ENCODE data around the gene IL17RD.

The IL17RD gene

DNA sequence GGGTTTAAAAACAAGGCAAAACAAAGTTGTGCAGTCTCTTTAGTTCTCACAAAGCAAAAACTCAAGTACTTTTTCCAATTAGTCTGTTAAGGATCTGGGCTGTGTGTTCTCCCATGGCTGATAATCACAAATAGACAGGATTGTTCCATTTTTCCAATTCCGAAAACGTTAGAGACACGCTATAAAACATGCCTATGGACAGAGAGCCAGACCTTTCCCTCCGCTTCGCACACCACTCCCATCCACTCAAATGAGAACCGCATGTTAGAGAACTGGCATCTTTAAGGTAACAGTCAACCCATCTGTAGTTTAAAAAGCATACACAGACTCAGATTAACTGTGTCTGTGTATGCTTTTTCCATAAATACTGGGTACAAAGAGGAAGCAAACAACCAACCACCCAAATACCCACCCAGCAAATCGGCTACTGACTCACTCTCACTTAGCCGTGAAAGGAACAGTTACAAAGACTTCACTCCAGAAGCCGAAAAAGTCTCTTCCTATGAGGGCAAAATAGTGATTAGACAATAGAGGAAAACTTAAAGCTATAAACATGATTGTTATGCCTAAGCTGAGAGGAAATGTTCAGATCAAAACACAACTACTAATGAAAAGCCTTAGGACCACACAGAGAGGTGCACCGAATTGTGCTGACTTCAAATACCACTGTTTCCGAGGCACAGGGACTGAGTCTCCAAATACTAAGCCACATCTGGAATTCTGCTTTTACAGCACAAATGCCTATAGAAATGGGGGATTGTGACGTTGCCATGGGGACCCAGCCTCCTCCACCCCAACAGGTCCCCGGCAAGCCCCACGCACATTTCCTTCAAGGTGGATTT is 36.1 kb downstream of the IL17RD start:
- DNase-seq = no peak

DNA sequence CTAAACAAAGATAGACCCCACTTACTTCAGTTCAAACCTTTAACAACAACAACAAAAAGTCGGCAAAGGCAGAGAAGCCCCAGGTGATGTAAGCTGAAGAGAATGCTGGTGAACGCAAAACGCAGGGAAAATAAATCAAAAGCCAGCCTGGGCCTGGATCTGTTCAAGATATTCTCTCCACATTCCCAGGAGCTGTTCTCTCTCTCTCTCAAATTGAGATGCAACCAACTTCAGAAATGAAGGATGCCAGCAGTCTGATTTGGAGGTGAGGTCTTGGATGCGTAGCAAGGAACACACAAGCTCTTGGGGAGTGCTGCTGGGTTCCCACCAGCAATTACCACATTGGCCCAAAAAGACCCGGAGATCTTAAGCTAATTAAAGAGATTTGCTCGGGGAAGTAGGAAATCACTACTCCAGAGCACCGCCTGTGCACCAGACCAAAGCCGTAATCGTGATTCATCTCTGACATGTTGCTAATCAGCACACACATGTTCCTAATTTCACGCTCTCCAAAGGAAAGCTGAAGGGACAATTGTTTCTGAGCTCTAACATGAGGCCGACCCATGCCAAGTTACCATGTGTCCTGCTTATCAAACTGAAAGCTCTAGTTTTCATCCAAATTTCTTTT is 37.1 kb downstream of the IL17RD start:
- no peak for DNase-seq

DNA sequence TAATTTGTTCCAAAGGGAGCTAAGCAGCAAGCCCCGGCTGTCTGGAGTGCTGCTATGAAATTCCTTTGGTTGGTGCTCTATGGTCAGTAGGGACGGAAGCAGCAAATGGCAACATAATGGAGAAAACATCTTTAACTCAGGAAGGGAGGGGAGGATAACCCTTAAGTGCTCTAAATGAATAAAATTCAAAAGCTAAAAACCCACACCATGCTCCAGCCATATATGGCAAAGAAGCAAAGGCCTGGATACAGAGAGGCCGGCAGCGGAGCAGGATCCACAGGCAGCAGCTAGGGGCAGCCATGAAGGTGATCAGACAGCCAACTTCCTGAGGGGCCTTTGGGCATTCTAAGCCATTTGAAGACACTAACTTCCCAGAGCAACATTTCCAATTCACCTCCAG is 38.9 kb downstream of the IL17RD start:
- DNase-seq = no peak

DNA sequence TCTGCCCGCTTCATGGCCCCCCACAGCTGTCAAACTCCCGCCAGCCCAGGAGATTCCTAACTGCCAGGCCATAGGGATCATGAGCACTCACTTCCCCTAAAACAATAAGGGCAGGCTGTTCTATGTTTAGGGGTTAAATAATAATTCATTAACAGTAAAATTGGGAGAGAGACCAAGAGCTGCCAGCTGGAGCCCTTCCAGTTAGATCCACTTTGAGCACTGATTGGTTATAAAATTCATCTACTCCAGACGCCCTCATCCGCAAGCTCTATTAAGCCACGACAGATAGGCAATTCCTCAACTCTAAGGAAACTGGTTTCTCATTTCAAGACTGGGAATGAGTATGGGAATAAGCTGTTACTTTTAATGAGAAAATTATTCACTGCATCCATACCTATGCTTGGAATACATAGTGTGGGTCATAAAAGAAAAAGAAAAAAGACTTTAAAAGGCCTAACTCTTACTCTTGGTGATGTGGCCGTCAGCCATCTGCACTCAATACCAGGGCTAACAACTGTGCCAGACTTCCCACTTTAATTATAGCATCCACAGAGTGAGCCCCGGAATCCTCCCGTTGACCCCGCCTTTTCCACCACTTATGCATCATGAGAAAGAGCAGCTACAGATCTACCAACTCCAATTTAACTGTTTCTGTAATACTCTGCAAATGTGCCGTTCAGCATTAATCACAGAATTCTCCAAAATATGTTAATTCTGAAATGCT is 44.5 kb downstream of the IL17RD start:
- DNase-seq = no peak

DNA sequence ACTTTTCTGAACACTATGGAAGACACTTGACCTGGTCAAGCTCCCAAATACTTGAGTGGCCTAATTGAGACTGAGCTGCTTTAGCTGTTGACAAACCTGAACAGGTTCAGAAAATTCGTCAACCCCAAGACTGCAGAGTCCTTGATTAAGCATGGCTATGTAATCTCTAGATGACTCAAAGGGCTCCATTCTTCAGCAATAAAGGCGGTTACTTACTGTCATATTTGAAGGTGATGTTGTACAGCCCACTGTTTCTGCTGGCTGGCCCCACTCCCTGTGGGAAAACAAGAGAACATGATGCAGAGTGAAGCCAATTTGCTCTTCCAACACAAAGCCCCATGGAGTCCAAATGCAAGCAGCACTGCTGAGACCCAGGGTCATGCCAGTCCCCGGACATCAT is 45.1 kb downstream of the IL17RD start:
- DNase-seq = no peak

DNA sequence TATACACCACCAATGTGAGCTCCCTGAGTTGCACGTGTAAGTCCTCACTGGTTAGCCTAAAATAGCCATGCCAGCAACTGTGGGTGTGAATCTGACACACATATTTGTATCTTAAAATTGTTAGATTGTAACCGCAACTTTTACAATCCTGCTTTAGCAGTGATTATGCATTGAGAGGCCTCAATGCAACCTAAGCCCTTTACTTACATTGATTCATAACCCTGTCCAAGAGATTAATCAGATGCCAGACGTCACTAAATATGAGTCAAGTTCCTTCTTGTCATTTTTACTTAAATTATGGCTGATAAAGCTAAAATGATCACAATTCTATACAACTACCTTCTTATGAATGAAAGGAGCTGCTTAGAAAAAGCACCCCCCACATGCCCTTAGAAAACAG is 46.9 kb downstream of the IL17RD start:
- DNase-seq = no peak

DNA sequence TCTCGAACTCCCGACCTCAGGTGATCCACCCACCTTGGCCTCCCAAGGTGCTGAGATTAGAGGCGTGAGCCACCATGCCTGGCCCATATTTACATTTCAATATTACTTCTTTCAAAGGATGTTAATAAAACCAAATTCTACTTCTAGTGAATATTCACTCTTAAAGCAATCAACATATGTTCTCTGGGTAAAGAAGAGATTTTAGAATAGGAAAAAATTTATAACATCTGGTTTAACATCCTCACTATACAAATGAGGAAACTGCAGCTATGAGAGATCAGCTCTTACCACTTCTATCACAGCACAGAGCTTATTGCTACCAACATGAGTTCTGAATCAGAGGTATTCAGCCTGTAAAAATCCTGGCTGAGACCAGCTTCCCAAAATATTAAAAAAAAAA is 48.7 kb downstream of the IL17RD start:
- DNase-seq = no peak

DNA sequence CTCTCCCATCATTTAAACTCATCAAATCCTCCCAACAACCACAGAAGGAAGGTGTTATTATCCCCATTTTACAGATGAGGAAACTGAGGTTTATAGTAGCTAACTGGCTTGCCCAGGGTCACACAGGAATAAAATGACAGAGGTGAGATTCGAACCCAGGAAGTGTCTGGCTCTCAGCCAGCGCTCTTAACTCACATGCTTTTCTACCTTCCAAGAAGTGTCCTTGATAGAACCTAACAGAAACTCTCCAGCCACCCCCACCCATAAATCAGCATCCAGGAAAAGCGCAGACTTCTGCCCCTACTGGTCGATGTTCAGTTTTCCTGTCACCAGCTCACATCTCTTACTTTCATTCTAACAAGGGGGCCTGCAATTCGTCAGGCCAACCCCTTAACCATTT is 52.9 kb downstream of the IL17RD start:
- no peak for DNase-seq

DNA sequence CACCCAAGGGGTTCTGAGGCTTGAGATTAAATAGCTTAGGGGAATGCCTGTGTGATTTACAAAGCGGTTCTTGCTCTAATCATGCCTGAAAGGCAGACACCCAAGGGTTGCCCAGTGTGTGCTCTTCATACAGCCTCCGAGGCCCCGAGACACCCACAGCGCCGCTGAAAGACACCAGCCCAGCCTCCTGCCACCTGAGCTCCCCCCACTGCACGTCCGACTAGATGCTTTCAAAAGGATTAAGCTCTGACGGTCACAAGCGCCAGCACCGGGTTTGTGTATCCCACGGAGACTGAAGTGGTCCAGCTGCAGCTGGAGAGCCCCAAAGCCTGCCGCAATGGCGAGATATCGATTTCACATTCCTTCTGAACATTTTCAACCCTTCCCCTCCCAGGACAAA is 54.4 kb downstream of the IL17RD start:
- DNase-seq = no peak

DNA sequence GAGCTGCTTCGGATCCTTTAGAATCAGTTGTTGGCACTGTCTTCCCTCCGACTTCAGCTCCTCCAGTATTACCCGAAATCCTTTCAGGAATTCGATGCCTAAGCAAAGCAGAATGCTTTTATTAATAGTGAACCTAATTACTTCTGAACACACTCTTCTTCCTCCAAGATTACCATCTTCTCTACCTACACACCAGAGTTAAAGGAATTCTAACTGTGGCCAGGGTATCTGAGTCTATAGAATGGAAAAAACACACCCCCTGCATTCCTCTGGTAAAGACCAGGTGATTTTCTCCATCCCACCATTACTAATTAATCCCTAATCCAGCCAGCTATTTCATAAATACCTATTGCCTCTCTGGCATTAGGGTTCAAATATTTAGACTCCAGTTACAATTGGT is 54.9 kb downstream of the IL17RD start:
- no peak for DNase-seq

DNA sequence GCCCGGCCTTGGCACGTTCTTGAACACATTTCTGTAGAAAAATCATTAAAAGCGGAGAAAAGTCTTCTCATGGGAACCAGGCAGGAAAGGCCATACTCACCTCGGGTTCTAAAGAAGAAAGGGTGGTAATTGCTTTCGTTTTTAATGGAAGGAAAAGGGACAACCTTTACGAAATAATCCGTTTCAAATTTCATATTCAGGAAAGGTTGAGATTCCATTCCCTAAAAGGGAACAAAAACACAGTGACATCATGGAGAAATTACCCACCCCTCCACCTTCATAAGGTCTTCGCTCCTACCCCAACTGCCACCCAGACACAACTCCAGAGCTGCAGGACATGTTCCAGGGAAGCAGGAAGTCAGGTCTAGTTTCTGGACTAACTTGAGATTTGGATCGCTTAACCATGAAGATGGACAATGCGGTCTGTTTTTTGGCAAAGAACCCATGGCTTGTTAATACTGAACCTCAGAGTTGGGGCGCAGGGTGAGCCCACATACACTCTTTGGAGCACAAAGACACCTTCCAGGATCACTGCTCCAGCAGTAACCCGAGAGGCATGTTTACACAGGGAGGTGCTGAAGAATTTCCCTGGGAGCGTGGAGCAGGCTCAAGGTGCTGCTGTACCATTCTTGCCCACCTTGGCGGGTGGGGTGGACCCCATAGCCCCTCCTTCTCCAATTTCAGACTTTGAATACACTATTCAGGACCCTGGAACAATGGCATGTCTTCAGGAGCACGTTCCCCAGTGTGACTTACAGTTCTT is 55.5 kb downstream of the IL17RD start:
- DNase-seq = no peak

DNA sequence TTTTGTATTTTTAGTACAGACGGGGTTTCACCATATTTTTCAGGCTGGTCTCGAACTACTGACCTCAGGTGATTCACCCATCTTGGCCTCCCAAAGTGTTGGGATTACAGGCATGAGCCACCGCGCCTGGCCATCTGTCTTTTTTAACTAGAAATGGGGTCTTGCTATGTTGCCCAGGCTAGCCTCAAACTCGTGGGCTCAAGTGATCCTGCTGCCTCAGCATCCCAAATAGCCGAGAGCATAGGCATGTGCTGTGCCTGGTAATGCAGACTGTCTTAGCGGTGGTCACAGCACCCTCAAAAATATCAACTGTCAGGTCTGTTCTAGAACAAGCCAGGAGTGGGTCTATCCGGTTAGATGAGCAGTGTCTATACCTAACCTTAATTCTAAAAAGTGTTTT is 56.5 kb downstream of the IL17RD start:
- no peak for DNase-seq

DNA sequence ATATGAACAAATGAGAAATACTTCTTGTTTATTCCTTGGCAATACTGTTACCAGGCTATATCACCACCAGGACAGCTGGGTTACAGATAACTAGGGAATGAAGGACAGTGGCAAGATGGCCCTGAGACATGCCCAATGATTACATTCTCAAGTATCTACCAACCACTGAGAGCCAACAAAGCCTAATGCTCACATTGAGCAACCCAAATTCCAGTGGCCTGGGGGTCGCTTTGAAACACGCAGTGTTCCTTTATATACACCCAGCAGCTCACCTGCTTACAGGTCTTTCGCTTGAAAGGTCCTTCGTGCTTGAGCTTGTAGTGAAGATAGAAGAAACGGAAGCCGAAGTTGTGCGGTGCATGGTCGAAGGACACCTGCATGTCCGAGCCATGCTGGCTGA is 59.6 kb downstream of the IL17RD start:
- no peak for DNase-seq

DNA sequence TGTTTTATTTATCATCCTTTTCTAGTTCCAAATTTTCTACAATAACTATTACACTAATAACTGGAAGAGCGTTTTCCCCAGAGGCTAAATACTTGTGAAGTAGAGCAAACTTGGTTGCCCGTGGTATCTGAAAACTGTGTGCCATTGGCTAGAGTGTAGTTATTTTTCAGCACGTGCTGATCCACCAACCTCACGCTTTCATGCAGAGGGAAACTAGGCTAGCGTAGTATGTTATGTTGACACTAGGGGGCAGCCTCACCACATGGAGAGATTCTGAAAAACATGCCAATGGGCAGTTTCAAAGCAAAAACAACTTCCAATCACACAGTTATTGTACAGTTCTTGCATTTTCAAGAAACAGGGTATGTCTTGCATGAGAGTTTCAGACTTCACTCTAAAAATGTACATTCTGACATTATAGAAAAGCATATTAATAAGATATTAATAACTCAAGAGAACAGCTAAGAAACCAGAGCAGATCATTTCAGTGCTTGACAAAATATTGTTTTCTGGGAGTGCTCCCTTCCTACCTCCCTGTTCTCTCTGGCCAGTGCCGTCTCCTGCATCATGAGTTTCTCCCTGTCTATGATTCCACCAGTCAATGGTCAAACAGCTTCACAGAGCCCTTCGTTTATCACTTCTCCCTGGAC is 65.0 kb downstream of the IL17RD start:
- peak; percentile 45 for DNase-seq

DNA sequence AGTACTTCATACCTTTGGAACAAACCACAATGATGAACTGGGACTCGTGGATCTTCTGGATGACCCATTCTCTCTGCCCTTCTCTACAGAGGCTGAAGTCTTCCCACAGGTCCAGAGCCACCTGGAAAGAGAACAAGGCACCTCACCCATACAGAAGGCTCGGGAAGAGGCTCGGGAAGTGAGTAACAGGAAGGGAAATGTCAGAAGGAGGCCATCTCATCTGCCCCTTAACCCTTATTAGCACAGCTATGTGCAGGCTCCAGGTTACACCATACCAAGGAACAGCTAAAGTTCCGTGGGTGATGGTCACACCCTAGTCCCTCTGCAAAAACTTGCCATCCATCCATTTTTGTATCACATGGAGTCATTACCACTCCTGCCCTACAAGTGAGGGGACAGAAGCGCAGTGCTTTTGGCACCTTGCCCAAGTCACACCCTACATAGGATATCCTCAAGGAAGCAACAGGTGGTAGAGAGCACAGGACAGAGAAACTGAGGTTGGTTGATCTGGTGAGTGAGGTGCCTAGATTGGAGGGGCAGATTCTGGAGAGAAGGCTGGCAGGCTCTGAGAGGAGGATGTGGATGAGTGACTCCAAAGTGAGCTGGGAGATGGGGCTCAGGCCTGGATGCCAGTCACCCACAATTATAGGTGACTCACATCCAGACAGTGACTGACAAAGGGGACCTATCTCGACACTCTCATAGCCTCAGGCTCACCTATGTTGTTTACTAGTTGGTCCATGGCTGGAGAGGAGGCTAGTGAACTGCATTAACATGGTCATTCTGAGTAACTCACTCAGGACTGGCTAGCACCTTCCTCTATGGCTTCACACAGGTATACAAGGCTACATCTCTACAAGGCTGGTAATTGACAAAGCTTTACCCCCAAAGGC is 66.5 kb downstream of the IL17RD start:
- no peak for DNase-seq

DNA sequence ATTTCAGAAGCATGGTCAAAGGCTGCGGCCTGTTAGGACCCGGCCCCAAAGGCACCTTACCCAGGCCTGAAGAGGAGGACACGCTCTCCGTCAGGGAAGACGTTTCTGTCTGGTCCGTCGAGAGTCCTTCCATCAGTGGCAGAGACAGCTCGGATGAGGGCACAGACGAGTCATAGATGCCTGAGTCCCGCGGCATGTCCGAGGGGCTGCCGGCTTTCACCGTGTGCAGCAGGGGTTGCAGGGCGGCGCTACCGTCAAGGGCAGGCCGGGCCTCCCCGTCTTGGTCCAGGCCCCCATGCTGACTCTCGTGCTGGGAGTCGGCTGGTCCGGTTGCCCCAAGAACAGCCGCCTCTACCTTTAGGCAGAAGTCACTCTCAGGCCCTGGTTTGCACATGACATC is 67.6 kb downstream of the IL17RD start:
- DNase-seq = no peak

DNA sequence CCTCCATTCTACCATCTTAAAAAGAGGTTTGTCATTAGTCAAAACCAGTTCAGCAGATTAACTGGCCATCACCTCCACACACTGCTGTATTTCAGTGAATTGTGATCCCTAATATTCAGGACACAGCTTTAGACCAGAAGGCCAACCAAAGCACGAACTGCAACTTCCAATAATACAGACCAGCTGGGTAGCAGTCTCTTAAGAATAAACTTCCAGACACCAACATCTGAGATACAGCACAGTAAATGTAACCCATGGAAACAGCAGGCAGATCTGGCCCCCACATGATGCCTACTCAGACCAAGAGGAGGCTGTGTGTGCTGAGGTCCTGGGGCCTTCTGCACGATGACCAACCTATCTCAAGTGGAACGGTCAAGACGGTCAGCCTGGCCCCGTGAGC is 69.8 kb downstream of the IL17RD start:
- no peak for DNase-seq

DNA sequence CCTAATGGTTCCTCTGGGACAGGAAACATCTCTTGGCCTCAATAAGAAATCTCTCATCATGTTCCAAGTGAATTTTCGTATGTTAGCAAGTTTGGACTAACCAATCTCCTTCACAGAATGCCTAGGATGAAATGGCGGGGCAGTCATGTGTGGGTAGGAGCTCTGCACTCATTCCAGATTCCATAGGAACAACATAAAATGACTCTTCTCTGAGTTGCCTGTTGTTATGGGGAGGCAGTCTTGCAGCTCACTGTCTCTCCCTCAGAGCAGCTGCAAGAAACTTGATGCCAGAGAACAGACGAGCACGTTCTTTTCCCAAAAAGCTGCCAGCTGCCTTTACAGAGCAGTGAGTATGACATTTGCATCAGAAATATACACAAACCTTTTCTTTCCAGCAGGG is 70.6 kb downstream of the IL17RD start:
- DNase-seq = no peak

DNA sequence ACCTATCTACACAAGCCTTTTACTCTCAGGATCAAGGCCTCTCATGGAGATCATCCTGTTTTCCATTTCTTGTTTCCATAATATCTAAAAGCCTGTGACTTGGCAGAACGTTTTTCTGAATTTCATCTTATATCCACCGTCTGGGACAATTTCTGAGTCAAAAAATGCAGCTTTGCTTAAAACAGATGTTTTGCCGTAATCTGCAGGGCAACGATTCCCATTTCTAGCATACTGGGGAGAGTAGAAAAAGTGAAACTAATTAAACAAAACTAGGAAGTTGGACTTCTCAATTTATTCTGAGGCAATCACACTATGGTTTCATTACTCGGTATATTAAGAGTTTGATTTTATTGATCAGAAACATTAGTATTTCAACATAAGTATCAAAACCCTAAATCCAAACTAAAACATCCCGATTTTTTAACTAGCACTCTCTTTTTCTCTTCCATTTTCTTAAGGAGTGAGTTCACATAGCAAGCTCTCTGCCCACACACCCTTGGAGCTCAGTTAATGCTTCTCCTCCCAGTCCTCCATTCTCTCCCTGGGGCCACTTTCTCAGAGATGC is 71.1 kb downstream of the IL17RD start:
- no peak for DNase-seq

DNA sequence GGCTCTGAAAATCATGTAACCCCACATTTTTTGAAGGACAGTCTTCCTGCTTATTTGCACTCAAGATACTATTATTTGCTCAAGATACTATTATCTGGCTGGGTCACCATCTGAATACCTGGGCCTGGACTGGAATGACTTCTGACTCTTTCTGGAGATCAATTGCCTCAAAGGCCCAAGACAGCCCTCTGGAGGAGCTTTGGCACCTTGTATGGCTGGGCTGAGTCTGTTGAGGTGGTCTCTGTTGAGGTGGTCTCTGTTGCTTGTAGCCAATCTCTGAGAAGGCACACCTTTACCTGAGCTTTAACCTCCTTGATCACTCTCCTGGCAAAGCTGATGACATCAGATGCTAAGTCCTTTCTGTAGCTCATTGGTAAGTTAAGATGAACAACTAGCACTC is 71.7 kb downstream of the IL17RD start:
- DNase-seq = no peak

DNA sequence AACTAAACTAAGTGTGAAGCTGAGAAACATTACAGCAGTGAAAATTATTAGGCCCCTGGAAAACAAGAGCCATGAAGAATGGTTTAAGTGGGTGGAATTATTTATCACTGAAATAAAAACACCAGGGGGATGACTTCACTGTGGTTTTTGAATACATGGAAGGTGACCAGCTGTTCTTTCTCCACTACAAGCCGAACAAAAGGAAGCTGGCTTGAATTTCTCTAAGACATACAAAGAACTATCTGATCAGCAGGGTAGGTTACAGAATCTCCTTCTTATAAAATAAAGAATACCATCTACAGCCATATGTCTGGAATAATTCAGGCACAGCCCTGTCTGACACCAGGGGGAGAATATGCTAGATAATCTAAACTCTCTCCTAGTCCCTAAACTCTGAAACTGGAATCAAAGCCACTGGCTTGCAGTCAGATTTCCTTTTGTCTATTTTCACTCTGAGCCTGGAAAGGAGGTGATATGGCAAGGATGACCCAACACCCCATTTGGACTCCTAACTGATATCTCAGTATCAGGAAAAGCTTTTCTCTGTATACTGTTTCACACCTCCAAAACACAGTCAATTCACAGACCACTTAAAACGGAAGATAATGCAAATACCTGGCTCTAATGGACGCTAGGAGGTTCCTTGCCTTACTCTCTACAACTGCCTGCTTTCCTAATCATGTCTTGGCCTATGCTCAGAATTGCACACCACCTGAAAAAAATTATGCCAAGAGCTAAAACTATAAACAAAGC is 73.5 kb downstream of the IL17RD start:
- DNase-seq = no peak

Data from activated CD4-positive, alpha-beta T cell treated with anti-CD3 and anti-CD28 coated beads, Interleukin-2, amount 50 U/mL, for 1 hour (primary cell).